Left renal cortex interstitium (tissue), 4 donors: Measurements from ENCODE around the gene MFSD6. TPM values are rescaled to one million over a fixed set of nuclear protein-coding genes. Genes with fewer than 3 reads are reported as not detected.

ENCODE experiments used
- DNase-seq, 4 donors: peaks; one replicate each; pipeline ENCODE4 v3.0.0-alpha.2; 2013; ENCODE audit warnings: low read depth in 4 of 4, low spot score in 2 of 4, missing footprints in 1 of 4
- polyA plus RNA-seq, 4 donors: library from polyadenylated mRNA; unstranded; fragments of 120-200 nt; gene quantifications; one replicate each; pipeline ENCODE4 v1.2.1, GENCODE V29; 2013; ENCODE audit not compliant: insufficient read length in 4 of 4

The MFSD6 gene
- polyA plus RNA-seq, 4 donors = 13.2 to 17.2 (median 13.7) TPM

DNA sequence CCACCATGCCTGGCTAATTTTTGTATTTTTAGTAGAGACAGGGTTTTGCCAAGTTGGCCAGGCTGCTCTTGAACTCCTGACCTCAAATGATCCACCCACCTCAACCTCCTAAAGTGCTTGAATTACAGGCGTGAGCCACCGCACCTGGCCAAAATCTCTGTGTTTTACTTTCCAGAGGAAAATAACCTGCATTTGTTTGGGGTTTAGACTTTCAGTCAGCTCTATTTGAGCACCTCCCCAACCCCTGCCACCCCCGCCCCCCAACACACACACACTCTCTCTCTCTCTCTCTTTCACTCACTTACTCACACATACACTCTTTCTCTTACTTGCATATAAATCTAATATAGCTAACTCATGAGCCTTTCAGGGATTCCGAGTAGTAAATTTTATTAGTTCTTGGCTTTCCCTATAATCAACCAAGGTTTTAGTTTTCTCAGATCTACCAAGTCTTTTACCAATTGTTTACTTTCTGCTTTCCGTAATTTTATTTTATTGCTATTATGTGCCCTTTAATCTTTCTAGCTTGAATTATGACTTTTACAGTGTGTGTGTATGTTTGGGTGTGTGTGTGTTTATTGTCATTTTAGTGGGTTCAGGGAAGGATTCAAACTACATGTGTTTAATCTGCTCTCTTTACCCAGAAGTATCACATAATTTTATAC, 24.5 kb downstream of the MFSD6 start:
- DNase-seq = no peak

DNA sequence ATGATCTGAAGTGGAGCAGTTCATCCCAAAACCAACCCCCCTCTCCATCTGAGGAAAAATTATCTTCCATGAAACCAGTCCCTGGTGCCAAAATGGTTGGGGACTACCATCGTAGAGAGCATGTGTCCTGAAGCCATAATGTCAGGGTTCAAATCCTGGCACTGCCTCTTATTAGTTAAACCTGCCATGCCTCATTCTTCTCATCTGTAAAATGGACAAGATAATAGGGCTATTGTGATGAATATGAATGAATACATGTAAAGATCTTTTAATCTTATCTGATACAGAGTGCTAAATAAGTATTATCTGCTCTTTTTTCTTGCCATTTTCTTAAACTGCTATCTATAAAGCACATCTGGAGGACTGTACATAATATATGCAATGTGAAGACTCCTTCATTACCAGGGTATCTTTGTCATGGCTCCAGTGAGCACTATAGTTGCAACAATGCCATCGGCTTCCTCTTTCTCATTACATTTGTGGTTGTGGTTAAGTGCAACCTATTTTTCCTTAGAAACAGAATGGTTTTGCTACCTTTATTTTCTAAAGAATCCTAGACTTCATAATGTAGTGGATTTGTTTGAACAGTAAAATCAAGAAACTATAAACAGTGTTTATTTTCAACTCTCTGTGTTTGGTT, 27.0 kb downstream of the MFSD6 start:
- DNase-seq = no peak

- no peak for DNase-seq
Observed at GRCh38 chr2:190436557-190436956, 28.4 kb downstream of the MFSD6 start.

- DNase-seq = no peak
Observed at GRCh38 chr2:190440113-190440512, 32.0 kb downstream of the MFSD6 start.

DNA sequence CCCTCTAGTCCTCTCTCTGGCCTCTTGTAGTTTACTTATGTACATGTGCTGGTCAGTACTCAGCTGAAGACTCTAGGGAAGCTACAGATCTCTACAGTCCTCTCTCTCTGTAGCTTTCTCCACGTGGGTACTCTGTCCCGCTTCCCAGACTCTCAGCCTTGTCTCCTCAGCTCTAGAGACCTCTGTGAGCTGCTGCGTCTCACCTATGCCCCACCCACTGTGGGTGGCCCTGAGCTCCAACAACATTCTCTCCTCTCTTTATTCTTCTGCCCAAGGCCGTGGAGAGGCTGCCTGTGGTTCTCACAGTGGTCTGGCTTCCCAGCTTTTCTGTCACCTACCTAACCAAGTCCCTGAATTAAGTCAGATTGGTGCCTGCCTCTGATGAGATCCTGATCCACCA, 33.4 kb downstream of the MFSD6 start:
- no peak for DNase-seq

DNA sequence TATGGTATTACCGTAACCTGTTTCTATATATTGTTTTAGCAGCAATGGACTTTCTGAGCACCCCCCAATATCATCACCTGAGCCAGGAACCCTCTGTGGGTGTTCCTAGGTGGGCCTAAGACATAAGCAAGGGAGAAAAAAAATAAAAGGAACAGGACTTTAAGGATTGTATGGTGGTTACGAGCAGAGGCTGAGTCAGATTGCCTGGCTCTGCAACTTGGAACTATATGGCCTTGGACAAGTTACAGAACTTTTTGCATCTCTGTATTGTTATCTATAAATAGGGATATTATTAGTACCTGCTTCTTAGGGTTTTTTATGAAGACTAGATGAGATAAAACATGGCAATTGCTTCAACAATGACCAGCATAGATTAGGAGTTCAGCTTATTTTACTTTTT, 34.9 kb downstream of the MFSD6 start:
- DNase-seq = no peak

GRCh38 chr2:190443778-190444481, 35.8 kb downstream of the MFSD6 start:
- DNase-seq = no peak

- no peak for DNase-seq
Observed at GRCh38 chr2:190444976-190445375, 36.8 kb downstream of the MFSD6 start.

- no peak for DNase-seq
Observed at GRCh38 chr2:190446193-190446592, 38.0 kb downstream of the MFSD6 start.

- DNase-seq = no peak
Observed at GRCh38 chr2:190446750-190447516, 38.8 kb downstream of the MFSD6 start.

- DNase-seq = no peak
Observed at GRCh38 chr2:190447766-190448165, 39.6 kb downstream of the MFSD6 start.

- no peak for DNase-seq
Observed at GRCh38 chr2:190449925-190450324, 41.8 kb downstream of the MFSD6 start.

DNA sequence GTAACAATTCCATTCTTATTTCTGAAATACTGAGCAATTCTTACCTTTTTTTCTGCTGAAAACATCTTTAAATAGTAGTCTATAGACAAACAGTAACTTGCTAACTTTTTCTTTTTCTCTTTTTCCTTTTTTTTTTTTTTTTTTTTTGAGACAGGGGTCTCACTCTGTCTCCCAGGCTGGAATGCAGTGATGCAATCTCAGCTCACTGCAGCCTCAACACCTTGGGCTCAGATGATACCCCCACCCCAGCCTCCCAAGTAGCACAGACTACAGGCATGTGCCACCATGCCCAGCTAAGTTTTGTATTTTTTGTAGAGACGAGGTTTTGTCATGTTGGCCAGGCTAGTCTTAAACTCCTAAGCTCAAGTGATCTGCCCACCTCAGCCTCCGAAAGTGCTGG, 42.2 kb downstream of the MFSD6 start:
- DNase-seq = no peak

DNA sequence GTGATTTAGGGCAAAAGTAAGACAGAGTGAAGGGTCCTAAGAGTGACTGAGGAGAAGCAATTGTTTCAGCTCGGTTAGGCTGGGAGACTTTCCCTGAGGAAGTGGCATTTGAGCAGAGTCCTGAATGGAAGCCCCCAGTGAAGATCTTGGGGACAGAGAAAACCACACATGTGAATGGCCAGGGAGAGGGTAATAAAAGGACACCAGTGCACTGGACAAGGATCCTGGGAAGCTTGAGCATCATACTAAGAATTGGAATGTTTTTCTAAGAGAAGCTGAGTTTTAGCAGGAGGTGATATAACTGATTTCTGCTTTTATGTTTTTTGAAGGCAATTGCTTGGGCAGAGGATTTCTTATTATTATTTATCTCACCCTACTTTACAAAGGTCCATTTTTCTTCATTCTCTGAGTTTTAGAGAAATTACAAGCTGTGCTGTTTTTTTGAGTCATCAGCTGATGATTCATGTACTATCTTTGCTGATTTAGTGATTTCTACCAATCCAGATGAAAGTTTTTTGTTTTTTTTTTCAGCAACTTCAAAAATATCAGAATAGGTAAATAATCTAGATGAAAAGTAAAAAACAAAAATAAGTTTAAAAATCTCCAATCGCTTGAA, 43.5 kb downstream of the MFSD6 start:
- no peak for DNase-seq

DNA sequence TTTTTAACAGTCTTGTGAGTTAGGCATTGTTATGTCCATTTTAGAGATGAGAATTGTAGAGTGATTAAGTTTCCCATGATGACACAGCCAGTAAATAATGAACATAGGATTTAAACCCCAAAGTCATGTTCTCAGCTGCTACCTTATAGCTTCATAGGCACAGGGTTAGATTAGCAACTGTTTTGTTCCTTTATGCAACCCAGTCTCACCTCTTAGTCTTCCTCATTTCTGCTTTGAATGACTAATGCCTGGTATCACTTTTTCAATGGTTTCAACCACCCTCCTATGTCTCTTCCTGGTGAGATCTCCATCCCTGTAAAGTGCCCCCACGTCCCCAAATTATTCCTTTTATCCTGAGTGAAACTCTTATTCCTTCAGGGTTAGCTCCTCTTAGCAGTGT, 44.3 kb downstream of the MFSD6 start:
- no peak for DNase-seq

DNA sequence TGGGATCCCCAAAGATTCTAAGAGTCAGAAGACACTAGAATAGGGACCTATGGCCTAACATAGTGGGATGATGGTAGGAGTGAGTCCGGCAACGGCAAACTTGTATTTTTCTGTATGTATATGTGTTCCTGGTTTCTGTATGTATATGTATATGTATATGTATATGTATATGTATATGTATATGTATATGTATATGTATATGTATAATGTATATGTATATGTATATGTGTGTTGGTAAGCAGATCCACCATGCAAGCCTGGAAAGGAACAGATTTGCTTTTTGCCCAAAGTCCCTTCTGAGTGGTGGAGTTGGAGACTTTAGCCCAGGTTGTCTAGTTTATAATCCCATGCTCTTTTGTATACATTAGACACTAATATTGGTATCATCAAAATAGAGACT, 46.6 kb downstream of the MFSD6 start:
- no peak for DNase-seq

- DNase-seq = no peak
Observed at GRCh38 chr2:190455358-190456095, 47.4 kb downstream of the MFSD6 start.

DNA sequence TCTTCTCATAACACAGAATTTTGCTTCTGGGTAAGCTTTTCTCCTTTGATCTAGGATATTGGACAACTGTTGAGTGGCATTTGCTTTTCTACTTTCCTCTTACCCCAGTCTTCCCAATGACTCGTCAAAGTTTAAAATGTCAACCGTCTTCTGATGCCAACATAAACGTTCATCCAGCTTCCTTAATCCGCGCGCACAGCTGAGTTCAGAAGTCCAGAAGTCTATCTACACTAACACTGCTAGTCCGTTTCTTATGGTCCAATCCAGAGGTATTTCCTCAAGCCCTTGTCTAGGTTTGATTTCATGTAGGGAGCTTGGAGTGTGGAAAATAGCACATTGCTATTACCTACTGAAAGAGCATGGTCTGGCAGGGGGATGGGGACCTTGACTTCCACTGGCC, 48.7 kb downstream of the MFSD6 start:
- DNase-seq = no peak

DNA sequence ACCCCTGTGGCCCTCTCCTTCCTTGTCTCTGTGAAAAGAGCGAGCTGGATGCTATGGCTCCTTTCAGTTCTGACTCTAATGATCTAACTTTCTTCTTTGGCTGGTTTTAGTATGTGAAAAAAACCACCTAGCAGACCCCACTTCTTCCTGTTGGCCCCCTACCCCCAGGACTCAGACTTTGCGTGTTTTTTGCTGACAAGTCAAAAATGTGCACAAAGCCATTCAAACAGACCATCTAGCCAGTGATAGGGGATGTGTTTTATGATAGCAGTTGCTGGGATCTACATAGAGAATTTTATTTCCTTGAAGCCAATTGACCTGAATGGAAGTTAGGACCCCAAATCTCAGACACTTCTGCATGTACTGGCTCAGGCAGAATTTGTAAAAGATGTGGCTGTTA, 49.1 kb downstream of the MFSD6 start:
- no peak for DNase-seq
